ENCODE results near the gene MXI1.

MXI1 gene

DNA sequence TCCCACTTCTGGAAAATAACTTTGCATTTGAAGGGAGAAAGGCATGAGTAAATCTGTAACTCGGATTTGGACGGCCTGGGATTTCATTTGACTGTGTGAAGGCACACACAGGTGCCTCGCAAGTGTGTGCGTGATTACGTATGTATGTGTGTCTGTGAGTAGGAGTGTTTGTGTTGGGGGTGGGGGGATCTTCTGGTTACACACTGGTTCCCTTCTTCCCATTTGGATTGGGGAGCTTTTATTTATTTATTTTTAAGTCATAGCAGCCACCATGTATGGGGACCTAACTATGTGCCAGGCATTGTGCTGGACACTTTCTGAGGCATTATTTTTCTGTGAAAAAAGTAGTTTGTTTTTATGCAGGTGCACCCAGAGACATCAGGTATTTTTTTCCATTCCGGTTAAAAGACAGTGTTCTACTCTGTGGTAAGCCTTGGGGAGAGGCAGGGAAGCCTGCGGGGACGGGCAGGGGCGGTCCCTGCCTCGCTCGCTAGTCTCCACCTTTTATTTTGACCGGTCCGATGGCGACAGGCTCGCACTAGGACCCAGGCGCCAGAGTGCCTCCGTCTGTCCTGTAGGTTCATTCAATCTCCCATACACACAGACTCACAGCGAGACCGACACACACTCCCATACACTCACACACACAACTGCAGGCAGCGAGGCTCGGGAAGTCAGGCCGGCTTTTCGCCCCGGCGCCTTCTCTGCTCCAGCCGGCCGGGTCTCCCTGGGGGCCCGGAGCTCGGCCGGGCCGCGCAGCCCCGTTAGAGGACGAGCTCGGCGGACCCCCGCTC lies at the start of gene MXI1:
MXI1 (plus strand) TSS at position 595 of the 794 bp plus-strand sequence. CDS start 204 bp downstream, outside the sequence.
- DNase-seq (ENCODE audit: low read depth, low spot score), result peak; percentile 91

DNA sequence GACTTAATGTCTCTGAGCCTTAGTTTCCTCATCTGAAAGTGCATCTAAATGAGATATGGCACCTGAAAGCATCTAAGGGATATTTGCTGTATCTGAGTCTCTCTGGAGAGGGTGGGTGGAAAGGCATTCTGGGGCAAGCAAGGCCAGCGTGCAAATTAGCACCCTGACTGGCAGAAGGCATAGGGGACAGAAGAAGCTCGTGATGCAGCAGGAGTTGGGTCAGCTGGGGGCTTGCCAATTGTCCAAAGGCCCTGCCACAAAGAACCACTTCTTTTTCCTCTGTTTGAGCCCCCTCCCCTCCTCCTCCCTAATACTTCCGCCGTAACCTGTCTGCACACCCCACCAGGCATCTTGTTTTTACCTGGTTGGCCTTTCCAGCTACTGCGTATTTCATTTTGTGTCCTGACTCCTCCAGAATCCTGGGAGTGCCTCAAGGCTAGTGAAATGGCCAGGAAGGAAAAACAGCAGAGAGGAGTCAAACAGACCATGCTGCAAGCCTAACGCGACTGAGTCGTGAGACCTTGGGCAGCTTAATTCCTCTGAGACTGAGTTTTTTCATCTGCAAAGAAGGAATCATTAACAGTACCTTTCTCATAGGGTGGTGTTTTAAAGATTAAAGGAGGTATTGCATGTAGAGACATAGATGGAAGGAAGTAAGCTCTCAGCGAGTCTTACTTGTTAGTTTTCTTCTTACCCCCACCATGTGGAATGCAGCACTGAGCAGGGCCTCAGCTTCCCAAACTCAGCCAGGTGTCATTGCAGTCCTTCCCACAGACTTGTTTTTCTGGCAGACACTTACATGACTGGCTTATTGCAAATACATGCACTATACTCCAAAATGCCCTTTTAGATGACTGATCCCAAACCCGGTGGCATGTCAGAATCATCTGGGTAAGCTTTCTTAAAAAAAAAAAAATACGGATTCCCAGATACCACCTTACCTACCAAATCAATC lies 49.1 kb upstream of the MXI1 start:
- DNase-seq (ENCODE audit: low read depth, low spot score), result peak; percentile 88

DNA sequence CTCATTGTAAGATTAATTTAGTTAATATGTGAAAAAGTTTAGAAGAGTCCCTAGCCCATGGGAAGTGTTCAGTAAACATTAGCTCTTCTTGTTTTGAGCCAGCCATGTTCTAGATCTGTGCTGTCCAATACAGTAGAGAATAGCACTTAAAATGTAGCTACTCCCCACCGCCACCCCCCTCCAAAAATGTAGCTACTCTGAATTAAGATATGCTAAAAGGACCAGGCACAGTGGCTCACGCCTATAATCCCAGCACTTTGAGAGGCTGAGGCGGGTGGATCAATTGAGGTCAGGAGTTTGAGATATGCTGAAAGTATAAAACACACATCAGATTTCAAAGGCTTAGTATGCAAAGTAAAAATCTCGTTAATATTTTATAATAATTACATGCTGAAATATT lies 47.3 kb upstream of the MXI1 start:
- DNase-seq (ENCODE audit: low read depth, low spot score), result no peak

DNA sequence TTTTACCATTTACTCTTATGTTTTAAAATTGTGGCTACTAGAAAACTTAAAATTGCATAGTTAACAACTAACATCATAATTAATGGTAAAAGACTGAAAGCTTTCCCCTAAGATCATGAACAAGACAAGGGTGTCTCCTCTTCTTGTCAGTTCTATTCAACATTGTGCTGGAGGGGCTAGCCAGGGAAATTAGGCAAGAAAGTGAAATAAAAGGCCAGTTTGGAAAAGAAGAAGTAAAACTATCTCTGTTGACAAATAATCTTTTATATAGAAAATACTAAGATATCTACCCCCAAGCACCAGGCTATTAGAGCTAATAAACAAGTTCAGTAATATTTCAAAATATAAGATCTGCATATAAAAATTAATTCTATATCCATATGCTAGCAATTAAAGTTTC lies 46.9 kb upstream of the MXI1 start:
- no peak for DNase-seq (ENCODE audit: low read depth, low spot score)

DNA sequence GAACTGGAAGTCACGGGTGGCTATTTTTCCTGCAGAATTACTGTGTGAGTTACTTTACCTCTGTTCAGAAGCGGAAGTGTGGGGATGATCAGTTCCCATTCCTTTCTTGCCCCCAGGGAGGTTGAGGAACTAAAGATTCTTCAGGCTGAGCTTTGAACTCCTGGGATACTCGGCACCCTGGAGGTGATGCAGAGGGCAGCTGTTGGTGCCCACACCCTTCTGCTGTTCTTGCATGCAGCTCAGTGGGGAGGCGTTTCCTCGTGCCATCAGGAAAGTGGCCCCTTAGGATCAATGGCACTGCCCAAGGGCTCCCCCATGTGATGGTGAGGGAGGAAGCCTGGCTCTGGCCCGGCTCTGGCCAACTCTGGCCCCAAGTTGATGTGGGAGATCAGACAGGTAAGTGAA lies 44.7 kb upstream of the MXI1 start:
- peak; percentile 53 for DNase-seq (ENCODE audit: low read depth, low spot score)

DNA sequence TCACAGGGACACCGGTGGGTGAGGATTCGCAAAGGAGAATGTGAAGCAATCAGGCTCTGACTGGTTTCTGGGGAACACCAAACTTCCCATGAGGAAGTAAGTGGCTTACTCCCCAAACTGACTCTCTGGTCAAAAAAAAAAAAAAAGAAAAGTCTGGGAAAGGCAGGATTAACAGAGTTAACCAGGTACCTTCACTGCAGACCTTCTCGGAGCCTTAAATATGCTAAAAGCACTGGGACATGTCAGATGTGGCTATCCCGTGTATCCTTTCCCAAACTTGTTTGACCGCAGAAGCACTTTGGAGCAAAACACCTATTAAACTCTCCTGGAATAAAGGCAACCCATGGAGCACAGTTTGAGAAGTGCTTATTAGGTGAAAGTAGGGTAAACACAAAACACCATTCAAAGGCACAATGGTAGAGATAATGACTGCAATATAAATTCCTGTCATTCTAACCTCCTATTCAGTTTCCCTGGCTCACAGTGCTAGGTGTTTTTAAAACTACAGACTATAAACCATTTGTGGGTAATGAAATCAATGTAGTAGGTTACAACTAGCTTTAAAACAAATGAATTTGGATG lies 44.1 kb upstream of the MXI1 start:
- peak; percentile 78 for DNase-seq (ENCODE audit: low read depth, low spot score)

DNA sequence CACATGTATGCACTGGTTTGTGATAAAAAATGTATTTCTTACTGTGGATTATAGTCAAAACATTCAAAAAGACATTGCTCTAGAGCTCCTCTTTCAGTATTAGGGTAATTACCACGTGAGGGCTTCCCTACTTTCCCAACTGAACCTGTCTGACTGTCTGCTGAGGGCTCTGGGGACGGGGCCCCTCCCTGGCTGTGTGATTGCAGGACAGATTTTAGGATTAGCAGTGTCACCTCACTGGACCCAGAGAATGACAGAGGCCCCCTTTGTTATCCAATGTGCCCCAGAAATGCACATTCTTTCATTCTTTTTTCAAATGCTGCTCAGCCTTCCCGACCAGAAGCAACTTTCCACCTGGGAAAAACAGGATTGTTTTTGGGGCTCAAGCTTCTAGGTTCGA lies 43.6 kb upstream of the MXI1 start:
- DNase-seq (ENCODE audit: low read depth, low spot score), result no peak

DNA sequence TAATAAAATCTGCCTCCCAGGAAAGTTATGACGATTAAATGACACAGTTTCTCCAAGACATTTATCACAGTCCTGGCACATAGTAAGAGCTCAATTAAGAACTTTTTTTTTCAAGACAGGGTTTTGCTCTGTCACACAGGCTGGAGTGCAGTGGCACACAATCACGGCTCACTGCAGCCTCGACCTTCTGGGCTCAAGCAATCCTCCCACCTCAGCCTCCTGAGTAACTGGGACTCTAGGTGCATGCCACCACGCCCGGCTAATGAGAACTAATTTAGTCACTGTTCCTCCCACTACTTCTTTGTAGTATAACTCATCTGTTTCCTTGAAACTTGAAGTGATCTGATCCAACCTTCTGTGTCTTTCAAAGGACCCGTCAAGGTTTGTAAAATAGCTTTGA lies 42.2 kb upstream of the MXI1 start:
- no peak for DNase-seq (ENCODE audit: low read depth, low spot score)

DNA sequence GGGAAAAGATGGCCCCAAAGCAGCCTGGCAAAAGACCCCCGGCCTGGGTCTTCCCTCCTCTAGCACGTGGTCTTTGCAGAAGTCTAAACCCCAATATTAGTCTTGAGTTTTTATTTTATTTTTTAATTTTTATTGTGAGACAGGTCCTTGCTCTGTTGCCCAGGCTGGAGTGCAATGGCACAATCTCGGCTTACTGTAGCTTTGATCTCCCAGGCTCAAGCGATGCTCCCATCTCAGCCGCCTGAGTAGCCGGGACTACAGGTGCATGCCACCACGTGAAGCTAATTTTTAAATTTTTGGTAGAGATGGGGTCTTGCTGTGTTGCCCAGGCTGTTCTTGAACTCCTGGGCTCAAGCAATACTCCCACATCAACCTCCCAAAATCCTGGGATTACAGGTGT lies 40.3 kb upstream of the MXI1 start:
- DNase-seq (ENCODE audit: low read depth, low spot score), result no peak

DNA sequence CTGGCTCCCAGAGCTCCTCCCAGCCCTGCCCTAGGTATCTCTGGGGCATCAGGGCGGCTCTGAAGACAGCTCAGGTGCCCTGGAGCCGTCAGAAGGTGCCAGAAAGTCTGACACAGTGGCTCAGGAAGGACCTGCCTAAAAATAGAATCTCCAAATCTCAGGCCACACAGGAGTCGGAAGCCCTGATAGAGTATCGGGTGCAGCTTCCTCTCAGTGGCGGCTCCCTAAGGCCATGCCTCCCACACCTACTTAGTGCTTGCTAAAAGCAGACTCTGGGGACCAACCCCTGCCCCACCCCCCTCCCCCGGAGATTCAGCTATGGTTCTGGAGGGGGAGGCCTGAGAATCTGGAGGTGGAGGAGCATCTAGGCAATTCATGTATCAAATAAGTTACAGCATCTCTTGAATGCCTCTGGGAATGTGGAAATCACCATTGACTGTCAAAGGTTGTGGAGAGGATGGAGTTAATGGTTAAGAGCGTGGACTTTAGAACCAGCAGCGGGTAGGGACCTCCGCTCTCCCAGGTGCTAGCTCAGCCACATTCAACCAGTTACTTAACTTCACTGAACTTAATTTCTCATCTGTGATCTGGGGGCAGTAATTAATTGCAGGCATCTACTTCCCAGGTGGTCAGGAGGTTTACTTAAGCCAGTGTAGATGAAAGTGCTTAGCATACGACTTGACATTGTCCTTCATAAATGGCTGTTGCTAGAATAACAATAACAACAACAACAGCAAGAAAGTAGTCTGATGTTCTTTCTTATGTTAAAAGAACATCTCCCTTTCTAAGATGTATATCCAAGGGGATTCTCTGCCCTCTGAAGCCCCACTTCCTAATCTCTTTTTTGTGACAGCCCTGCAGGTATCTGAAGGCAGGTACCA lies 38.6 kb upstream of the MXI1 start:
- no peak for DNase-seq (ENCODE audit: low read depth, low spot score)

DNA sequence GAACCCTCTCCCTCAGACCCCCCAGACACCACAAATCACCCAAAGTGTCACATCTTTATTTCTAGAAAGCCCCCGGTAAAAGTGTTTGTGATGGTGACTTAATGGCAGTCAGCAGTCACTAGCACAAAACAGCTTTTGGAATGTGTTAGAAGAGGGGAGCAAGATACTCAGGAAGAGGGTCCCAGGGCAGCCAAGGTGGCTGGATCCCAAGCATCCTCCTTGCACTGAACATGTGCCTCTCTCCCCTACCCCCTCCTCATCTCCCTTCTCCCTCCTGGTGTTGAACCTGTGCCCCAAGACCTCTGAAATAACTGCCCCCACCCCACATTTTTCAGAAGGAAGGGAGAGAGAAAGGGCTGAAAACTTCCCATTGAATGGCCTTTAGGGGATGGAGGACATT lies 37.8 kb upstream of the MXI1 start:
- no peak for DNase-seq (ENCODE audit: low read depth, low spot score)

DNA sequence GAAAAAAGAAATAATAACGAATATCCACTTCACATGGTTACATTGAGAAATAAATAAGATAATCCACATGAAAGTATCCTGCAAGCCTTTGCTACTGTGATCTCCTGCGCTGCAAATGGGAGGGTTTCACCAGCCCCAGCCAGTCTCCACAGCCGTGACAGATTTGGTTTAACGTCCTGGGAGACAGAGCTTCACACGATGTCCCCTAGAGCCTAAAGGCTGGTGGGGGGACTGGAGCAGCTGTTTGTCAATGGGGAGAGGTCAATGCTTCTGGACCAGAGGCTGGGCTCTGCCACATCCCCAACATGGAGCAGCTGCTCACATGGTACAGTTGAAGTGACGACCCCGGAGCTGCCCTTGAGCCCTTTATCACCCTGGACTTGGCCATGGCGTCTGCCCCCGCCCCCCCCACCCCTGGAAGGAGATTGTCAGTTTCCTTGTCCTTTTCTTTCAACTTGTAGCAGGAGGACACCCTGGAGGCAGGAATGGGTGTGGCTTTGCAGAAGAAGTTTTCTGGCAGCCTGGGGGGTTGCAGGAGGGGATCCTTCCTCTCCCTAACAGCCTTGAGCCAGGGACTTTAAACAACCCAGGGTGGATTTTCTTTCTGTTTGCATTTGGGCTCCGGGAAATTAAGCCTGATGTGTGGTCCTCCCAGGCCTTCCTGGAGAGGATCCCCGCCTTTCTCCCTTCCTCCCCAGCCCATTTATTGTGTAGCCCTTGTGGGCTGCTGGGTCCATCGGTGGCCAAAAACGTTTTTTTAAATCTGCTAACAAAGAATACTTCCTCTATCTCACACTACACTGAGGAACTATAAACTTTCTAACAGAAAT lies 37.0 kb upstream of the MXI1 start:
- DNase-seq (ENCODE audit: low read depth, low spot score), result peak; percentile 74

DNA sequence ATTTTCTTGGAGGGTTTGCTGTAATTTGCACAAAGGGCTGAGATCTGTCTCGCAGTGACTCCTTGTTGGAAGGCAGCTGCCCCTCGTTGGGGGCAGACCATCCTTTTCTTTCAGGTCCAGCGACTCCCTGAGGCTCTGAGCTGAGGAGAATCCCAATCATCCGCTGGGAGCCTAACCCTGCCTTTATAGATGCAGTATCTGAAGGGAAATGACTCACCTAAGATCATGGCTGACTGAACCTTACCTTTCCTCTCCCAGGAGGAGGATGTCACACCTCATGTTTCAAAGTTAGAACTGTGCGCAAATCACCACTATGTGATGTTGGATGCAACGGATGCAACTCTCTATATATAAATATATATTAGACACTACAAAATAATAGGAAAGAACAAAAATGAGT lies 36.4 kb upstream of the MXI1 start:
- no peak for DNase-seq (ENCODE audit: low read depth, low spot score)

DNA sequence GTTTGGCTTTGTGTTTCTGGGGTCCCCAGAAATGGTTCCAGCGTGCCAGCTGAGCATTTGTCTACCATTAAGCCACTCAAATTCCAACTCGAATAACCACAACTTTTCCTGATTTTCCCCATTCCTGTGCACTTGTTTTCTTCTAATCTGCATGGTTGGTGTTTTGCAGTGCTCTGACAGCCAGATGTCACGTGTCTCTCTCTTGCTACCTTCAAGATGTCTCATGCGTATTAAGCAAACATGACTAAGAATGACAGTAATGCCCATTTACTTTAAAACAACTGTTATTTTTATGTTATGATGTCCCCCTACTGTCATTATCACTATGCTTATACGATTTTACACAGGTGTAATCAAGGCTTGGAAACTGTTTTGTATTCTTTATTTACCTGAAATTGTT lies 35.2 kb upstream of the MXI1 start:
- DNase-seq (ENCODE audit: low read depth, low spot score), result no peak

DNA sequence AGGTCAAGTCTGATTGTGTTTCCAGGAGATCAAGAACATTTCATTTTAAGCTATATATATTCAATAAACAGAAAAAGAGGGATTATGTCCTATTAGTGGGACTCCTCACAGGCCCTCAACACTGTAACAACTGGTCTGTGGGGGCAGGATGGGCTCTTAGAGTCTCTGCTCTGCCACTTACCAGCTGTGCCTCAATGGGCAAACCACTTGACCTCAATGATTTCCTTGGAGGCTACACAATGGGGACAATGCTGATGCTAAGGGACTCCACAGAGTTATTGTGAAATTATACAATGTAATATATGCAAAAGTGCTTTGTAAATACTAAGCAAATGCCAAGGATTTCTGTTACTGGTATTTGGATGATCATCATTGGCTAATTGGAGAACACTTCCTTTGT lies 33.2 kb upstream of the MXI1 start:
- DNase-seq (ENCODE audit: low read depth, low spot score), result no peak

DNA sequence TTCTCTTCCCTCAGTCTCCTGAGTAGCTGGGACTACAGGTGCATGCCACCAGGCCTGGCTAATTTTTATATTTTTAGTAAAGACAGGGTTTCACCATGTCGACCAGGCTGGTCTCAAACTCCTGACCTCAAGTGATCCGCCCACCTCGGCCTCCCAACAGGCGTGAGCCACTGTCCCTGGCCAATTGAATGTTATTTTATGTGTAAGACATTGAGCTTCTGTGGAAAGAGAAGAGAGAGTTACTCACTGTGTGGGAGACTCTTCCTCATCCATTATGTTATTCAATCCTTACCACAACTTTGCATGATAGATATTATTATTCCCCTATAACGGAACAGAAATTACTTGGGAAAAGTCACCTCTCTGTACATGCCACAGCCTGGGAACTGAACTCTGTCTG lies 32.6 kb upstream of the MXI1 start:
- DNase-seq (ENCODE audit: low read depth, low spot score), result no peak

DNA sequence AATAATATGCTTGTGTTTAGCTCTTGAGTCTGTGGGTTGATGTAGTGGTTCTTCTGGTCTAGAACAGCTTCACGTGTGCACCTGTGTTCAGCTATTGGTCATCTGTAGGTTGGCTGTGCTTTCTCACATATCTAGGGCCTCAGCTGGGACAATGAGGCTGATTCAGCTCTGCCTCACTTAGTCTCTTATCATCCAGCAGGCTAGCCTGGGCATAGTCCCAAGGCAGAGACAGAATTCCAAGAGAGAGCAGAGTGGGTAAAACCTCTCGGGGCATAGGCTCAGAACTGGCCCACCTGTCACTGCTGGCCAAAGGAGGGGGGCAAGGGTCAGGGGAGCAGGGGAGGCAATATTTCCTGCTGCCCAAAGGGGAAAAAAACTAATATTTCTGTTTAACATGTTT lies 32.0 kb upstream of the MXI1 start:
- DNase-seq (ENCODE audit: low read depth, low spot score), result no peak

DNA sequence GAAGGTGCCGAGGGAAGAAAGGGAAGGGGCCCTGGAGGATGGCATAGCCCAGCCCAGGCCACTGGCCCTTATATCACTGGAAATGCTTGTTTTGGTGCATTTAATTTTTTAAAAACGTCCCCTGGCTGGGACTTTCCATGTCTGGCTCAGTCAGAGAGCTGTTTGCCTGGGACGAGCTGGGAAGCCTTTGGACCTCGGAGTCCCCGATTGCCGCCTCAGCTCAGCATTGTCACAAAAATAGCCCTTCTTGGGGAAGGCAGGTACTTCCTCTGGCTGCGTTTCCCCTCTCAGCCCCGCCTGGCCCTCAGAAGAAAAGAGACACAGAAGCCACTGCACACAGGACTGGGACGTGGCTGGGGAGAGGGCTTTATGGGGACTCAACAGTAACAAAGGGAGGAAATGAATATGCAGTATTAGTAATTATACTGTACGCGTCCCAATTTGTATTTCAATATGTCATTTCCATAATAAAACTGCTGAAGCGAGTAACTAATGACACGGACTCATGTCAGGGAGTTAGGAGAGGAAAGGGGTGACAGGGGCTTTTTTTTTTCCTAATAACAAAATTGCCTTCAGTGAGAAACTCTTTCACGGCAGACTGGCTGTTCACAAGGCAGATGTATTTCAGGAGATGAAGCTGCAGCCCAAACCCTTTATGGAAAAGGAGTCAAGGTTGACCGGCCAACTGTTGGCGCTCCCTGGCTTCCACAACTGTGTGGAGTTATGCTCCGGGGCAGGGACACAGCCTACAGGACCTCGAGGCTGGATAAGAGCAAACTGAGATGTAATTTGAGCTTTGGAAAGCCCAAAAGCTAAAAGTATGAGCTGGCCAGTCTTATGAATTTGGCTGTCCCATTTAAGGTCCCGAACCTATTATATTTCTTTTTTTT lies 31.0 kb upstream of the MXI1 start:
- DNase-seq (ENCODE audit: low read depth, low spot score), result no peak

DNA sequence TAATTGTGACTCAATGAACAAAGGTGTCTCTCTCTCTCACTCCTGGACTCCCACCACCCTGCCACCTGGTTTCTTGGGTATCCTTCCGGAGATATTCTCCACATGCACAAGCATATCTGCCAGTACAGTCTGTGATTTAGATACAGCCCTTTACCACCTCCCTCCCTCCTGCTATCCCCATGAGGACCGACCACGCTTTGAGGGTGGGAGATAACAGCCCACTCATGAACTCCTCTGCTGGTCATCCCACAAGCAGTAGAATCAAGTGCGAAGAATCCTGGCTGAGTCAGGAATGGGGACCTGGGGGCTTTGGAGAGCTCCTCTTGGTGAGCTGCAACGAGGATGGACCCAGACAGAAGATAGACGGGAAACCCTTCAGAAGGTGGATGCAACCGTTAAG lies 28.2 kb upstream of the MXI1 start:
- DNase-seq (ENCODE audit: low read depth, low spot score), result no peak

DNA sequence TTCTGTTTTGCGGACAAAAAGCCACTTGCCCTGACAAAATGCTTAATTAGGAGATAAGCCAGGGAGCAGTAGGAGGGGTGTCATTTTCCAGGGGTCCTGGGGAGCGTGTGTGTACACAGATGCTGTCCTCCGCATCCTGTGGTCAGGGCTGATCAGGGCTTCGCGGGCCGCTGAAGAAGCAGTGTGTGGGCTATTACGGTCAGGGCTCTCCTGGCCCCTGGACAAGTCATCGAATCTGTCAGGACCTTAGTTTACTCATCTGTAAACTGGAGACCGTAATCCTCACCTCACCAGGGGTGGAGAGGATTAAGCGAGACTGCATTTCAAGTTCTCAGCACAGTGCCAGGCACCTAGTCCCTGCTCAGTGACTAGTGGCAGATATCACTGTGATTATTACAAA lies 26.0 kb upstream of the MXI1 start:
- DNase-seq (ENCODE audit: low read depth, low spot score), result peak; percentile 30

Measured in ELF-1 (cell line).